HepG2 (cell line): ENCODE measurements around the gene POLRMT.

Experiments
- YEATS4 ChIP-seq: sonication (generic); formaldehyde crosslinking; IDR thresholded peaks from 2 replicates; pipeline ENCODE4 v1.4.0; 2020; ENCODE audit warnings: missing genetic modification reagents, borderline replicate concordance
- TF ChIP-seq, protein P1 (sequence below), 2 experiments: IDR thresholded peaks; 2 replicates each; pipeline ENCODE4 v1.6.1; 2011 to 2012; ENCODE audit warnings: low read length in 2 of 2, borderline replicate concordance in 1 of 2, low read depth in 1 of 2, mild to moderate bottlenecking in 1 of 2, moderate library complexity in 1 of 2

- TF ChIP-seq YEATS4 (CRISPR knock-in tag): no peak
- TF ChIP-seq, protein P1, sequence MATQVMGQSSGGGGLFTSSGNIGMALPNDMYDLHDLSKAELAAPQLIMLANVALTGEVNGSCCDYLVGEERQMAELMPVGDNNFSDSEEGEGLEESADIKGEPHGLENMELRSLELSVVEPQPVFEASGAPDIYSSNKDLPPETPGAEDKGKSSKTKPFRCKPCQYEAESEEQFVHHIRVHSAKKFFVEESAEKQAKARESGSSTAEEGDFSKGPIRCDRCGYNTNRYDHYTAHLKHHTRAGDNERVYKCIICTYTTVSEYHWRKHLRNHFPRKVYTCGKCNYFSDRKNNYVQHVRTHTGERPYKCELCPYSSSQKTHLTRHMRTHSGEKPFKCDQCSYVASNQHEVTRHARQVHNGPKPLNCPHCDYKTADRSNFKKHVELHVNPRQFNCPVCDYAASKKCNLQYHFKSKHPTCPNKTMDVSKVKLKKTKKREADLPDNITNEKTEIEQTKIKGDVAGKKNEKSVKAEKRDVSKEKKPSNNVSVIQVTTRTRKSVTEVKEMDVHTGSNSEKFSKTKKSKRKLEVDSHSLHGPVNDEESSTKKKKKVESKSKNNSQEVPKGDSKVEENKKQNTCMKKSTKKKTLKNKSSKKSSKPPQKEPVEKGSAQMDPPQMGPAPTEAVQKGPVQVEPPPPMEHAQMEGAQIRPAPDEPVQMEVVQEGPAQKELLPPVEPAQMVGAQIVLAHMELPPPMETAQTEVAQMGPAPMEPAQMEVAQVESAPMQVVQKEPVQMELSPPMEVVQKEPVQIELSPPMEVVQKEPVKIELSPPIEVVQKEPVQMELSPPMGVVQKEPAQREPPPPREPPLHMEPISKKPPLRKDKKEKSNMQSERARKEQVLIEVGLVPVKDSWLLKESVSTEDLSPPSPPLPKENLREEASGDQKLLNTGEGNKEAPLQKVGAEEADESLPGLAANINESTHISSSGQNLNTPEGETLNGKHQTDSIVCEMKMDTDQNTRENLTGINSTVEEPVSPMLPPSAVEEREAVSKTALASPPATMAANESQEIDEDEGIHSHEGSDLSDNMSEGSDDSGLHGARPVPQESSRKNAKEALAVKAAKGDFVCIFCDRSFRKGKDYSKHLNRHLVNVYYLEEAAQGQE (IDR thresholded peaks at IDR 0.05; ENCODE audit: borderline replicate concordance in 1 of 2, low read depth in 1 of 2, low read length in 2 of 2): no peak
Observed at GRCh38 chr19:567296-567900, 65.9 kb downstream of the POLRMT start.
